T1000 (cell line): ENCODE results near the gene SNRNP40.
"Not testable (repeated sequence)": the region's sequence is repeated elsewhere in the genome, so short reads cannot be mapped to it uniquely, and the experiment has no call there.

Experiments
- DNase-seq: peaks from one replicate; lab custom pipeline; 2025; ENCODE audit warnings: mixed read lengths; lab: John Stamatoyannopoulos, UW

The SNRNP40 gene

GRCh38 chr1:31296486-31297276 lies at the start of gene SNRNP40, which contains the start of gene ZCCHC17:
SNRNP40 (minus strand) TSS chr1:31296788; CDS start chr1:31296751, 37 bp downstream.
ZCCHC17 (plus strand) TSS chr1:31297032; CDS start chr1:31310099, 13,067 bp downstream.
- DNase-seq, result peak; percentile 95

GRCh38 chr1:31345635-31346034 lies 49.0 kb upstream of the SNRNP40 start:
- DNase-seq, result no peak

GRCh38 chr1:31344503-31344902 lies 47.9 kb upstream of the SNRNP40 start:
- no peak for DNase-seq

- DNase-seq, result no peak
Measured at GRCh38 chr1:31336687-31337467, 40.3 kb upstream of the SNRNP40 start.

GRCh38 chr1:31335007-31335406 lies 38.4 kb upstream of the SNRNP40 start:
- DNase-seq, result no peak

GRCh38 chr1:31327381-31327780 lies 30.8 kb upstream of the SNRNP40 start:
- DNase-seq, result no peak

GRCh38 chr1:31326461-31326860 lies 29.9 kb upstream of the SNRNP40 start:
- no peak for DNase-seq

- no peak for DNase-seq
Measured at GRCh38 chr1:31324992-31325391, 28.4 kb upstream of the SNRNP40 start.

GRCh38 chr1:31324093-31324492 lies 27.5 kb upstream of the SNRNP40 start:
- DNase-seq, result no peak

- no peak for DNase-seq
Measured at GRCh38 chr1:31318146-31318545, 21.6 kb upstream of the SNRNP40 start.

- no peak for DNase-seq
Measured at GRCh38 chr1:31315902-31316301, 19.3 kb upstream of the SNRNP40 start.

- DNase-seq, result no peak
Measured at GRCh38 chr1:31310198-31310597, 13.6 kb upstream of the SNRNP40 start.

GRCh38 chr1:31308036-31308435 lies 11.4 kb upstream of the SNRNP40 start:
- DNase-seq, result no peak

GRCh38 chr1:31306278-31306677 lies 9.7 kb upstream of the SNRNP40 start:
- no peak for DNase-seq

GRCh38 chr1:31302709-31303441 lies 6.3 kb upstream of the SNRNP40 start:
- DNase-seq, result no peak

GRCh38 chr1:31300193-31300592 lies 3.6 kb upstream of the SNRNP40 start:
- no peak for DNase-seq

- DNase-seq, result no peak
Measured at GRCh38 chr1:31299365-31299764, 2.8 kb upstream of the SNRNP40 start.

GRCh38 chr1:31297277-31298247 lies 974 bp upstream of the SNRNP40 start:
- no peak for DNase-seq

- no peak for DNase-seq
Measured at GRCh38 chr1:31295874-31296485, 608 bp downstream of the SNRNP40 start.

- DNase-seq, result no peak
Measured at GRCh38 chr1:31289021-31289420, 7.6 kb downstream of the SNRNP40 start.

- not testable (repeated sequence) for DNase-seq
Measured at GRCh38 chr1:31287791-31288190, 8.8 kb downstream of the SNRNP40 start.
